Duodenal mucosa (tissue), 2 donors: ENCODE measurements around the gene PTCRA.
"Not testable (repeated sequence)": the region's sequence is repeated elsewhere in the genome, so short reads cannot be mapped to it uniquely, and the experiment has no call there.

Source experiments
- H3K27ac ChIP-seq: one replicate; pipeline ENCODE4 v1.7.0; 2013; ENCODE audit warnings: low read depth, low read length
- H3K27me3 ChIP-seq, 2 donors: one replicate each; pipeline ENCODE4 v1.7.0; 2013; ENCODE audit warnings: low read length in 2 of 2, control low read depth in 1 of 2; ENCODE audit not compliant: insufficient read depth in 2 of 2, control insufficient read depth in 1 of 2
- H3K36me3 ChIP-seq, 2 donors: one replicate each; pipeline ENCODE4 v1.7.0; 2013; ENCODE audit warnings: low read length in 2 of 2, control low read depth in 1 of 2; ENCODE audit not compliant: insufficient read depth in 2 of 2, control insufficient read depth in 1 of 2
- H3K4me1 ChIP-seq, 2 donors: one replicate each; pipeline ENCODE4 v1.7.0; 2013; ENCODE audit warnings: low read length in 2 of 2, control low read depth in 1 of 2; ENCODE audit not compliant: insufficient read depth in 2 of 2, control insufficient read depth in 1 of 2
- H3K4me3 ChIP-seq, 2 donors: one replicate each; pipeline ENCODE4 v1.7.0; 2013; ENCODE audit warnings: low read length in 2 of 2, low read depth in 1 of 2
- H3K9ac ChIP-seq, 2 donors: one replicate each; pipeline ENCODE4 v1.7.0; 2013; ENCODE audit warnings: low read length in 2 of 2, low read depth in 1 of 2
- H3K9me3 ChIP-seq, 2 donors: one replicate each; pipeline ENCODE4 v1.7.0; 2013; ENCODE audit warnings: low read length in 2 of 2, control low read depth in 1 of 2; ENCODE audit not compliant: control insufficient read depth in 1 of 2

The PTCRA gene

GRCh38 chr6:42915732-42916131 is at the start of gene PTCRA:
Gene PTCRA, plus strand, starts transcription at chr6:42916053. Its CDS starts 17 bp downstream, at chr6:42916070.
- Histone ChIP-seq H3K27ac (no peak within 1 kb of the TSS), H3K9ac (no peak within 1 kb of the TSS), H3K27me3 (no peaks in the 10 kb centered on the region), H3K4me1 (no peaks in the 10 kb centered on the region), H3K4me3 (no peak within 1 kb of the TSS), H3K36me3 (no peaks in the 10 kb centered on the region), H3K9me3 (no peaks in the 10 kb centered on the region)

GRCh38 chr6:42870145-42870936 is 45.5 kb upstream of the PTCRA start:
- Histone ChIP-seq H3K4me3 (no peak overlapping the region), H3K36me3 (peaks cover 4 to 38% of the 10 kb centered on the region in 2 donors), H3K9ac (no peak overlapping the region), H3K27ac (no peak overlapping the region), H3K27me3 (no peaks in the 10 kb centered on the region), H3K4me1 (no peaks in the 10 kb centered on the region), H3K9me3 (no peaks in the 10 kb centered on the region)

- H3K9ac ChIP-seq: no peak overlapping the region
- H3K36me3 ChIP-seq: peaks cover 4 to 25% of the 10 kb centered on the region in 2 donors
- no peak overlapping the region for H3K27ac ChIP-seq
- H3K27me3 ChIP-seq: no peaks in the 10 kb centered on the region
- H3K4me3 ChIP-seq: no peak overlapping the region
- no peaks in the 10 kb centered on the region for H3K9me3 ChIP-seq
- no peaks in the 10 kb centered on the region for H3K4me1 ChIP-seq
Observed at GRCh38 chr6:42871711-42872110, 44.1 kb upstream of the PTCRA start.

GRCh38 chr6:42873313-42873712 is 42.5 kb upstream of the PTCRA start:
- no peak overlapping the region for H3K9ac ChIP-seq

GRCh38 chr6:42877695-42878094 is 38.2 kb upstream of the PTCRA start:
- H3K9ac ChIP-seq: no peak overlapping the region
- H3K4me3 ChIP-seq: no peak overlapping the region
- peaks cover 0 to 3% of the 10 kb centered on the region in 2 donors for H3K36me3 ChIP-seq
- no peaks in the 10 kb centered on the region for H3K27me3 ChIP-seq
- H3K9me3 ChIP-seq: no peaks in the 10 kb centered on the region
- H3K27ac ChIP-seq: no peak overlapping the region
- H3K4me1 ChIP-seq: peaks cover 0 to 4% of the 10 kb centered on the region in 2 donors

More at GRCh38 chr6:42873313-42873712, 42.5 kb upstream of the PTCRA start:
- Histone ChIP-seq H3K4me1 (no peaks in the 10 kb centered on the region), H3K4me3 (no peak overlapping the region), H3K27ac (no peak overlapping the region), H3K27me3 (no peaks in the 10 kb centered on the region), H3K9me3 (no peaks in the 10 kb centered on the region), H3K36me3 (peaks cover 0 to 10% of the 10 kb centered on the region in 2 donors)

GRCh38 chr6:42879372-42880239 is 36.2 kb upstream of the PTCRA start, which contains the start of gene RPL7L1:
Gene RPL7L1, plus strand, starts transcription at chr6:42879616. Its CDS starts 295 bp downstream, at chr6:42879911.
- H3K4me3 ChIP-seq: peak within 1 kb of the TSS; percentile 87 to 92
- H3K9ac ChIP-seq: peak within 1 kb of the TSS; percentile 73 to 94
- no peaks in the 10 kb centered on the region for H3K9me3 ChIP-seq
- H3K27me3 ChIP-seq: no peaks in the 10 kb centered on the region
- H3K4me1 ChIP-seq: peaks cover 0 to 4% of the 10 kb centered on the region in 2 donors
- peak within 1 kb of the TSS; percentile 83 for H3K27ac ChIP-seq
- H3K36me3 ChIP-seq: peaks cover 18 to 22% of the 10 kb centered on the region in 2 donors

- H3K9me3 ChIP-seq, H3K4me1 ChIP-seq: not testable (repeated sequence)
Observed at GRCh38 chr6:42880240-42880817, 35.5 kb upstream of the PTCRA start.

GRCh38 chr6:42880871-42881270 is 35.0 kb upstream of the PTCRA start:
- Histone ChIP-seq H3K36me3 (peaks cover 28 to 33% of the 10 kb centered on the region in 2 donors), H3K9ac (peak overlapping the region; percentile 69 to 94), H3K4me3 (peak overlapping the region; percentile 87 to 92)
- H3K9me3 ChIP-seq, H3K4me1 ChIP-seq, H3K27me3 ChIP-seq, H3K27ac ChIP-seq: not testable (repeated sequence)

More at GRCh38 chr6:42880240-42880817, 35.5 kb upstream of the PTCRA start:
- Histone ChIP-seq H3K9ac (peak overlapping the region; percentile 69 to 94), H3K27ac (peak overlapping the region; percentile 83), H3K36me3 (peaks cover 22 to 27% of the 10 kb centered on the region in 2 donors), H3K4me3 (peak overlapping the region; percentile 87 to 92)
- not testable (repeated sequence) for H3K27me3 ChIP-seq

- no peak overlapping the region for H3K27ac ChIP-seq
- no peaks in the 10 kb centered on the region for H3K9me3 ChIP-seq
- H3K9ac ChIP-seq: no peak overlapping the region
- peaks cover 4 to 8% of the 10 kb centered on the region in 2 donors for H3K4me1 ChIP-seq
- no peak overlapping the region for H3K4me3 ChIP-seq
- peaks cover 30 to 36% of the 10 kb centered on the region in 2 donors for H3K36me3 ChIP-seq
- no peaks in the 10 kb centered on the region for H3K27me3 ChIP-seq
Observed at GRCh38 chr6:42885702-42886101, 30.2 kb upstream of the PTCRA start.
